ENCODE results near the gene PDF.
"Not testable (repeated sequence)": the region's sequence is repeated elsewhere in the genome, so short reads cannot be mapped to it uniquely, and the experiment has no call there.

The PDF gene

GRCh38 chr16:69294051-69294450 is 36.3 kb downstream of the PDF start:
- TF ChIP-seq ZFX (IDR thresholded peaks at IDR 0.05; ENCODE audit: borderline replicate concordance) (no peak), CTCF (IDR thresholded peaks at IDR 0.05) (no peak)
- H3K27ac ChIP-seq: no peak overlapping the region

- H3K27ac ChIP-seq: no peak overlapping the region
Observed at GRCh38 chr16:69293401-69293800, 37.0 kb downstream of the PDF start.

GRCh38 chr16:69291657-69292056 is 38.7 kb downstream of the PDF start:
- H3K27ac ChIP-seq: not testable (repeated sequence)

More at GRCh38 chr16:69293401-69293800, 37.0 kb downstream of the PDF start:
- TF ChIP-seq ZFX (IDR thresholded peaks at IDR 0.05; ENCODE audit: borderline replicate concordance) (no peak), CTCF (IDR thresholded peaks at IDR 0.05) (no peak)

GRCh38 chr16:69286941-69287713 is 43.3 kb downstream of the PDF start:
- TF ChIP-seq ZFX (IDR thresholded peaks at IDR 0.05; ENCODE audit: borderline replicate concordance) (no peak), CTCF (IDR thresholded peaks at IDR 0.05) (peak; percentile 86)
- no peak overlapping the region for H3K27ac ChIP-seq

- no peak overlapping the region for H3K27ac ChIP-seq
- TF ChIP-seq CTCF (IDR thresholded peaks at IDR 0.05) (no peak), ZFX (IDR thresholded peaks at IDR 0.05; ENCODE audit: borderline replicate concordance) (no peak)
Observed at GRCh38 chr16:69285240-69285639, 45.1 kb downstream of the PDF start.

GRCh38 chr16:69283851-69284250 is 46.5 kb downstream of the PDF start:
- TF ChIP-seq ZFX (IDR thresholded peaks at IDR 0.05; ENCODE audit: borderline replicate concordance) (no peak), CTCF (IDR thresholded peaks at IDR 0.05) (no peak)
- H3K27ac ChIP-seq: no peak overlapping the region

- H3K27ac ChIP-seq: no peak overlapping the region
- TF ChIP-seq CTCF (IDR thresholded peaks at IDR 0.05): no peak
Observed at GRCh38 chr16:69277413-69277812, 53.0 kb downstream of the PDF start.
